Measurements from ENCODE around the gene ZFTA.
"Not testable (repeated sequence)": the region's sequence is repeated elsewhere in the genome, so short reads cannot be mapped to it uniquely, and the experiment has no call there.

The ZFTA gene

GRCh38 chr11:63775191-63775590, 6.6 kb upstream of the ZFTA start:
- no peak for DNase-seq (ENCODE audit: low read depth in 2 of 2)

- not testable (repeated sequence) for DNase-seq (ENCODE audit: low read depth in 2 of 2)
Measured at GRCh38 chr11:63771741-63772318, 3.3 kb upstream of the ZFTA start.

- no peak for DNase-seq (ENCODE audit: low read depth in 2 of 2)
Measured at GRCh38 chr11:63770763-63771162, 2.2 kb upstream of the ZFTA start.

GRCh38 chr11:63769714-63770455, 1.3 kb upstream of the ZFTA start:
- no peak for DNase-seq (ENCODE audit: low read depth in 2 of 2)

- DNase-seq (ENCODE audit: low read depth in 2 of 2) = peak in 1 of 2 donors; percentile 28
Measured at GRCh38 chr11:63769042-63769713, 603 bp upstream of the ZFTA start.

GRCh38 chr11:63767565-63768236, 874 bp downstream of the ZFTA start:
- DNase-seq (ENCODE audit: low read depth in 2 of 2) = peak in 1 of 2 donors; percentile 13

GRCh38 chr11:63767267-63767564, 1.4 kb downstream of the ZFTA start:
- no peak for DNase-seq (ENCODE audit: low read depth in 2 of 2)

- DNase-seq (ENCODE audit: low read depth in 2 of 2) = no peak
Measured at GRCh38 chr11:63766531-63767235, 1.9 kb downstream of the ZFTA start.

GRCh38 chr11:63765688-63766241, 2.8 kb downstream of the ZFTA start:
- no peak for DNase-seq (ENCODE audit: low read depth in 2 of 2)

GRCh38 chr11:63764679-63765647, 3.6 kb downstream of the ZFTA start:
- DNase-seq (ENCODE audit: low read depth in 2 of 2) = no peak

GRCh38 chr11:63764340-63764678, 4.3 kb downstream of the ZFTA start:
- no peak for DNase-seq (ENCODE audit: low read depth in 2 of 2)

- no peak for DNase-seq (ENCODE audit: low read depth in 2 of 2)
Measured at GRCh38 chr11:63763496-63764339, 4.9 kb downstream of the ZFTA start.

- DNase-seq (ENCODE audit: low read depth in 2 of 2) = no peak
Measured at GRCh38 chr11:63762654-63763495, 5.7 kb downstream of the ZFTA start.

- no peak for DNase-seq (ENCODE audit: low read depth in 2 of 2)
Measured at GRCh38 chr11:63761931-63762653, 6.5 kb downstream of the ZFTA start.

- DNase-seq (ENCODE audit: low read depth in 2 of 2) = no peak
Measured at GRCh38 chr11:63761188-63761587, 7.4 kb downstream of the ZFTA start.

GRCh38 chr11:63760487-63761079, 8.0 kb downstream of the ZFTA start:
- DNase-seq (ENCODE audit: low read depth in 2 of 2) = no peak

GRCh38 chr11:63756919-63757761, 11.4 kb downstream of the ZFTA start:
- DNase-seq (ENCODE audit: low read depth in 2 of 2) = no peak
